ENCODE data around the gene ARPC5.
"Not testable (repeated sequence)": the region's sequence is repeated elsewhere in the genome, so short reads cannot be mapped to it uniquely, and the experiment has no call there.

ARPC5 gene

GRCh38 chr1:183635606-183636333 lies at the start of gene ARPC5:
ARPC5 (minus strand) TSS chr1:183635783; CDS start chr1:183635659, 124 bp downstream.
- Histone ChIP-seq H3K36me3 (ENCODE audit: insufficient read depth, low read length) (peaks cover 2% of the 10 kb centered on the region; the same call in 1 of the 2 replicates), H3K4me3 (ENCODE audit: low read length, poor library complexity, severe bottlenecking) (peak within 1 kb of the TSS; percentile 84), H2AFZ (ENCODE audit: low read length) (peak within 1 kb of the TSS; percentile 86), H3K4me1 (ENCODE audit: insufficient read depth, low read length, poor library complexity, severe bottlenecking) (peaks cover 37% of the 10 kb centered on the region), H3K9me2 (replicated peaks; ENCODE audit: low read depth, low read length) (no peaks in the 10 kb centered on the region), H3K4me2 (ENCODE audit: low read depth, low read length, poor library complexity, severe bottlenecking) (peak within 1 kb of the TSS; percentile 87), H4K20me1 (ENCODE audit: insufficient read depth, low read length, poor library complexity, severe bottlenecking) (peaks cover 33% of the 10 kb centered on the region), H3K9ac (ENCODE audit: low read depth, low read length, poor library complexity, severe bottlenecking) (peak within 1 kb of the TSS; percentile 98), H3K79me2 (ENCODE audit: insufficient read depth, low read length) (peaks cover 43% of the 10 kb centered on the region), H3F3A (ENCODE audit: low read depth) (peaks cover 5% of the 10 kb centered on the region), H3K9me3 (ENCODE audit: insufficient read depth, low read depth, low read length) (no peaks in the 10 kb centered on the region), H3K27me3 (ENCODE audit: insufficient read depth, low read length, poor library complexity, severe bottlenecking) (peaks cover 8% of the 10 kb centered on the region)
- TF ChIP-seq, protein P1, sequence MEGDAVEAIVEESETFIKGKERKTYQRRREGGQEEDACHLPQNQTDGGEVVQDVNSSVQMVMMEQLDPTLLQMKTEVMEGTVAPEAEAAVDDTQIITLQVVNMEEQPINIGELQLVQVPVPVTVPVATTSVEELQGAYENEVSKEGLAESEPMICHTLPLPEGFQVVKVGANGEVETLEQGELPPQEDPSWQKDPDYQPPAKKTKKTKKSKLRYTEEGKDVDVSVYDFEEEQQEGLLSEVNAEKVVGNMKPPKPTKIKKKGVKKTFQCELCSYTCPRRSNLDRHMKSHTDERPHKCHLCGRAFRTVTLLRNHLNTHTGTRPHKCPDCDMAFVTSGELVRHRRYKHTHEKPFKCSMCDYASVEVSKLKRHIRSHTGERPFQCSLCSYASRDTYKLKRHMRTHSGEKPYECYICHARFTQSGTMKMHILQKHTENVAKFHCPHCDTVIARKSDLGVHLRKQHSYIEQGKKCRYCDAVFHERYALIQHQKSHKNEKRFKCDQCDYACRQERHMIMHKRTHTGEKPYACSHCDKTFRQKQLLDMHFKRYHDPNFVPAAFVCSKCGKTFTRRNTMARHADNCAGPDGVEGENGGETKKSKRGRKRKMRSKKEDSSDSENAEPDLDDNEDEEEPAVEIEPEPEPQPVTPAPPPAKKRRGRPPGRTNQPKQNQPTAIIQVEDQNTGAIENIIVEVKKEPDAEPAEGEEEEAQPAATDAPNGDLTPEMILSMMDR (conservative IDR thresholded peaks at IDR 0.05; ENCODE audit: low read length) = no peak
- no peak for TF ChIP-seq EZH2phosphoT487 (IDR thresholded peaks at IDR 0.05; ENCODE audit: borderline replicate concordance)

- TF ChIP-seq EZH2phosphoT487 (IDR thresholded peaks at IDR 0.05; ENCODE audit: borderline replicate concordance) = no peak
- TF ChIP-seq, protein P1 (conservative IDR thresholded peaks at IDR 0.05; ENCODE audit: low read length) = peak; percentile 82
Observed at GRCh38 chr1:183685112-183685713, 49.6 kb upstream of the ARPC5 start.

DNA sequence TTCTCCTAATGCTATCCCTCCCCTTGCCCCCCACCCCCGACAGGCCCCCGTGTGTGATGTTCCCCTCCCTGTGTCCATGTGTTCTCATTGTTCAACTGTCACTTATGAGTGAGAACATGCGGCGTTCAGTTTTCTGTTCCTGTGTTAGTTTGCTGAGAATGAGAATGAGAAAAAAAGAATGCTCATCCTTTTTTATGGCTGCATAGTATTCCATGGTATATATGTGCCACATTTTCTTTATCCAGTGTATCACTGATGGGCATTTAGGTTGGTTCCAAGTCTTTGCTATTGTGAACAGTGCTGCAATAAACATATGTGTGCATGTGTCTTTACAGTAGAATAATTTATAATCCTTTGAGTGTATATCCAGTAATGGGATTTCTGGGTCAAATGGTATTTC lies 43.8 kb upstream of the ARPC5 start:
- not testable (repeated sequence) for H3K9ac ChIP-seq (ENCODE audit: low read depth, low read length, poor library complexity, severe bottlenecking); H3K79me2 ChIP-seq (ENCODE audit: insufficient read depth, low read length); H3K27me3 ChIP-seq (ENCODE audit: insufficient read depth, low read length, poor library complexity, severe bottlenecking); H3K4me3 ChIP-seq (ENCODE audit: low read length, poor library complexity, severe bottlenecking); H3K9me3 ChIP-seq (ENCODE audit: insufficient read depth, low read depth, low read length); H3K36me3 ChIP-seq (ENCODE audit: insufficient read depth, low read length); H2AFZ ChIP-seq (ENCODE audit: low read length); H3K4me2 ChIP-seq (ENCODE audit: low read depth, low read length, poor library complexity, severe bottlenecking); H3K4me1 ChIP-seq (ENCODE audit: insufficient read depth, low read length, poor library complexity, severe bottlenecking); H3K9me2 ChIP-seq (replicated peaks; ENCODE audit: low read depth, low read length); H3F3A ChIP-seq (ENCODE audit: low read depth); H4K20me1 ChIP-seq (ENCODE audit: insufficient read depth, low read length, poor library complexity, severe bottlenecking)

More at GRCh38 chr1:183685112-183685713, 49.6 kb upstream of the ARPC5 start:
- H4K20me1 ChIP-seq (ENCODE audit: insufficient read depth, low read length, poor library complexity, severe bottlenecking) = no peaks in the 10 kb centered on the region
- no peaks in the 10 kb centered on the region for H3K27me3 ChIP-seq (ENCODE audit: insufficient read depth, low read length, poor library complexity, severe bottlenecking)
- H2AFZ ChIP-seq (ENCODE audit: low read length) = no peak overlapping the region
- H3K36me3 ChIP-seq (ENCODE audit: insufficient read depth, low read length) = no peaks in the 10 kb centered on the region
- H3K4me2 ChIP-seq (ENCODE audit: low read depth, low read length, poor library complexity, severe bottlenecking) = no peak overlapping the region
- H3K4me3 ChIP-seq (ENCODE audit: low read length, poor library complexity, severe bottlenecking) = no peak overlapping the region
- H3K4me1 ChIP-seq (ENCODE audit: insufficient read depth, low read length, poor library complexity, severe bottlenecking) = no peaks in the 10 kb centered on the region
- no peaks in the 10 kb centered on the region for H3K9me2 ChIP-seq (replicated peaks; ENCODE audit: low read depth, low read length)
- no peaks in the 10 kb centered on the region for H3F3A ChIP-seq (ENCODE audit: low read depth)
- H3K9me3 ChIP-seq (ENCODE audit: insufficient read depth, low read depth, low read length) = no peaks in the 10 kb centered on the region
- H3K79me2 ChIP-seq (ENCODE audit: insufficient read depth, low read length) = no peaks in the 10 kb centered on the region
- H3K9ac ChIP-seq (ENCODE audit: low read depth, low read length, poor library complexity, severe bottlenecking) = no peak overlapping the region
